Liver (tissue), 9 donors: ENCODE results near the gene LSM3. TPM values are rescaled to one million over a fixed set of nuclear protein-coding genes. Genes with fewer than 3 reads are reported as not detected.

Experiments
- DNase-seq: peaks from one replicate; pipeline ENCODE4 v3.0.0-alpha.2; 2017; ENCODE audit warnings: low spot score
- H3K27ac ChIP-seq, 2 donors: one replicate each; pipeline ENCODE4 v1.7.0; 2013; ENCODE audit warnings: inconsistent platforms in 2 of 2, low read length in 2 of 2, control low read depth in 1 of 2, low read depth in 1 of 2, mild to moderate bottlenecking in 1 of 2
- H3K27me3 ChIP-seq, 4 donors: one replicate each; pipeline versions ENCODE4 v1.6.1 to v1.7.0; 2013; ENCODE audit warnings: low read length in 3 of 4, inconsistent platforms in 1 of 4, mild to moderate bottlenecking in 1 of 4, moderate library complexity in 1 of 4; ENCODE audit not compliant: control insufficient read depth in 4 of 4, insufficient read depth in 4 of 4
- H3K36me3 ChIP-seq, 4 donors: one replicate each; pipeline versions ENCODE4 v1.6.1 to v1.7.0; 2013; ENCODE audit warnings: low read length in 3 of 4, mild to moderate bottlenecking in 3 of 4, low read depth in 1 of 4, moderate library complexity in 1 of 4; ENCODE audit not compliant: control insufficient read depth in 4 of 4, insufficient read depth in 3 of 4
- H3K4me1 ChIP-seq, 4 donors: one replicate each; pipeline versions ENCODE4 v1.6.1 to v1.7.0; 2013; ENCODE audit warnings: low read length in 3 of 4, mild to moderate bottlenecking in 3 of 4, moderate library complexity in 1 of 4; ENCODE audit not compliant: control insufficient read depth in 4 of 4, insufficient read depth in 4 of 4
- H3K4me3 ChIP-seq, 3 donors: one replicate each; pipeline versions ENCODE4 v1.6.1 to v1.7.0; 2013; ENCODE audit warnings: low read length in 3 of 3, control low read depth in 1 of 3, low read depth in 1 of 3, mild to moderate bottlenecking in 1 of 3
- H3K9ac ChIP-seq, 2 donors: one replicate each; pipeline ENCODE4 v1.7.0; 2013; ENCODE audit warnings: low read length in 2 of 2, mild to moderate bottlenecking in 2 of 2, moderate library complexity in 2 of 2, control low read depth in 1 of 2, low read depth in 1 of 2
- H3K9me3 ChIP-seq, 4 donors: one replicate each; pipeline versions ENCODE4 v1.6.1 to v1.7.0; 2013; ENCODE audit warnings: low read length in 3 of 4; ENCODE audit not compliant: control insufficient read depth in 4 of 4
- ATF3 ChIP-seq: IDR thresholded peaks from 2 replicates; pipeline ENCODE4 v1.6.1; 2016; ENCODE audit warnings: antibody characterized with exemption
- CTCF ChIP-seq: fragments of 150-350 bp; IDR thresholded peaks from 2 replicates; pipeline ENCODE4 v1.5.1; 2017; ENCODE audit warnings: improper control_type of control experiment, low read depth, low read length; ENCODE audit not compliant: missing input control
- EGR1 ChIP-seq, 2 donors: IDR thresholded peaks; 2 replicates each; pipeline ENCODE4 v1.6.1; 2016 to 2018; ENCODE audit warnings: antibody characterized with exemption in 2 of 2, low read depth in 2 of 2
- FOXA1 ChIP-seq: IDR thresholded peaks from 2 replicates; pipeline ENCODE4 v1.6.1; 2016; ENCODE audit warnings: antibody characterized with exemption
- FOXA2 ChIP-seq: IDR thresholded peaks from 2 replicates; pipeline ENCODE4 v1.6.1; 2016; ENCODE audit warnings: antibody characterized with exemption
- NR2F2 ChIP-seq: IDR thresholded peaks from 2 replicates; pipeline ENCODE4 v1.6.1; 2016; ENCODE audit warnings: antibody characterized with exemption
- RAD21 ChIP-seq, 2 donors: IDR thresholded peaks; 2 replicates each; pipeline ENCODE4 v1.6.1; 2016; ENCODE audit warnings: antibody characterized with exemption in 2 of 2, mild to moderate bottlenecking in 2 of 2
- REST ChIP-seq: IDR thresholded peaks from 2 replicates; pipeline ENCODE4 v1.6.1; 2016; ENCODE audit warnings: antibody characterized with exemption, mild to moderate bottlenecking
- RXRA ChIP-seq, 2 donors: IDR thresholded peaks; 2 replicates each; pipeline ENCODE4 v1.6.1; 2017 to 2018; ENCODE audit warnings: antibody characterized with exemption in 2 of 2, mild to moderate bottlenecking in 1 of 2
- SP1 ChIP-seq: IDR thresholded peaks from 2 replicates; pipeline ENCODE4 v1.6.1; 2018; ENCODE audit warnings: antibody characterized with exemption, mild to moderate bottlenecking
- TAF1 ChIP-seq: conservative IDR thresholded peaks from 2 replicates; pipeline ENCODE4 v1.6.1; 2016; ENCODE audit warnings: antibody characterized with exemption, mild to moderate bottlenecking
- ZBTB33 ChIP-seq: IDR thresholded peaks from 2 replicates; pipeline ENCODE4 v1.6.1; 2016; ENCODE audit warnings: antibody characterized with exemption
- WGBS: extraction: QIAGEN DNeasy Blood & Tissue Kit; methylation state at CpG from one replicate; pipeline ENCODE4 v1.1.7; 2013; 5-methylcytosine and 5-hydroxymethylcytosine counted together
- polyA plus RNA-seq, 2 donors: library from polyadenylated mRNA; stranded (reverse) in 1 of 2; unstranded in 1 of 2; fragments of 200-250 nt in 1 of 2; fragments of >200 nt in 1 of 2; fragmentation: Nextera tagmentation in 1 of 2; extraction: Ambion mirVana in 1 of 2; gene quantifications; one replicate each; pipeline versions ENCODE4 v1.2.1 to v1.2.3, GENCODE V29; 2013 to 2015
- total RNA-seq, 2 donors: library from RNA; depleted of rRNA; stranded (reverse); fragments of >200 nt; gene quantifications; one replicate each; pipeline ENCODE4 v1.2.3, GENCODE V29; 2014
- donor health status: healthy.
- donor health status: healthy.
- donor health status: healthy.
- donor health status: healthy.
- donor health status: healthy.

LSM3 gene
- total and polyA plus RNA-seq, 4 donors, result 3.7 to 17.0 (median 5.0) TPM

- H3K9me3 ChIP-seq, result no peaks in the 10 kb centered on the region
Measured at GRCh38 chr3:14132120-14132519, 46.5 kb upstream of the LSM3 start.

More at GRCh38 chr3:14132120-14132519, 46.5 kb upstream of the LSM3 start:
- no peak for TF ChIP-seq FOXA1
- TF ChIP-seq FOXA2, result no peak
- no peak for TF ChIP-seq CTCF
- TF ChIP-seq SP1, result no peak
- TF ChIP-seq EGR1 (IDR thresholded peaks at IDR 0.05; ENCODE audit: low read depth in 2 of 2), result no peak
- TF ChIP-seq NR2F2, result no peak
- TF ChIP-seq ZBTB33, result no peak
- no peak for TF ChIP-seq TAF1
- TF ChIP-seq REST, result no peak
- TF ChIP-seq RAD21 (IDR thresholded peaks at IDR 0.05), result no peak
- TF ChIP-seq ATF3, result no peak
- TF ChIP-seq RXRA (IDR thresholded peaks at IDR 0.05), result no peak
- Histone ChIP-seq H3K27ac (no peak overlapping the region), H3K4me1 (peaks cover 1 to 34% (median 19%) of the 10 kb centered on the region in 4 donors), H3K36me3 (peaks cover 10 to 63% (median 29%) of the 10 kb centered on the region in 4 donors), H3K9ac (no peak overlapping the region), H3K4me3 (no peak overlapping the region), H3K27me3 (no peaks in the 10 kb centered on the region)
- WGBS, result 96% methylated on average over 8 of the region's 8 CpGs
- DNase-seq, result no peak
